Measurements from ENCODE around the gene CNBD2.
"Not testable (repeated sequence)": the region's sequence is repeated elsewhere in the genome, so short reads cannot be mapped to it uniquely, and the experiment has no call there.

CNBD2 gene

DNA sequence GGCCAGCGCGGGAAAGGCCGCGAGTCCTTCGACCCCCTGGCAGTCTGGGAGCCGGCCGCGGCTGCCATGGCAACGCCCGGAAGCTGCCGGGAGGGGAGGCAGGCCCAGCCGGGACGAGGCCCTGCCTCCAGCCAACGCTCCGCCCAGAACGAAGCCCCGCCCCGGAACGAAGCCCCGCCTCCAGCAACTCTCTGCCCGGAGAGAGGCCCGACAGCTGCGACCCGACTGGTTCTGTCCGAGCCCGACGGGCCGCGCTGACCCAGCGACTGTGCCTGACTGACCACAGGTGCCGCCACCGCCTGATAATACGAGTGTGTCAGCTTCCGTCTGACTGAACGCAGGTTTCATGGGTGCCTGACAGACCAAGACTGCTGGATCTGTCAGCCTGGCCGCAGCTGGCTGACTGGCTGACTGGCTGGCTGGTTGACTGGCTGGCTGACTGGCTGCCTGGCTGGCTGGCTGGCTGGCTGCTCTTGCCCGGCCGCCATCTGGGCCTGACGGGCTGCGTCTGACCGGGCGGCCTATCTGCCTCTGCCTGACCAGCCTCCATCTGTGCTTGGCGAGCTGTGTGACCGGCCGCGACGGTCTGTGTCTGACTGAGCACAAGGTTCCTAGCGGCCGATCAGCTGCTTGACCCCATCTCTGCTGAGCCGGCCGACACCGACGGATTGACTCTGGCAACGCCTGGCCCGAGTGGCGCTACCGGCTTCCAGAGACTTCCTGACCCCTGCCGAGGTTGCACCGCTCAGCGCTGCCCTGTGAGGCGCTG is 96.5 kb downstream of the CNBD2 start:
- DNase-seq: peak; percentile 80

DNA sequence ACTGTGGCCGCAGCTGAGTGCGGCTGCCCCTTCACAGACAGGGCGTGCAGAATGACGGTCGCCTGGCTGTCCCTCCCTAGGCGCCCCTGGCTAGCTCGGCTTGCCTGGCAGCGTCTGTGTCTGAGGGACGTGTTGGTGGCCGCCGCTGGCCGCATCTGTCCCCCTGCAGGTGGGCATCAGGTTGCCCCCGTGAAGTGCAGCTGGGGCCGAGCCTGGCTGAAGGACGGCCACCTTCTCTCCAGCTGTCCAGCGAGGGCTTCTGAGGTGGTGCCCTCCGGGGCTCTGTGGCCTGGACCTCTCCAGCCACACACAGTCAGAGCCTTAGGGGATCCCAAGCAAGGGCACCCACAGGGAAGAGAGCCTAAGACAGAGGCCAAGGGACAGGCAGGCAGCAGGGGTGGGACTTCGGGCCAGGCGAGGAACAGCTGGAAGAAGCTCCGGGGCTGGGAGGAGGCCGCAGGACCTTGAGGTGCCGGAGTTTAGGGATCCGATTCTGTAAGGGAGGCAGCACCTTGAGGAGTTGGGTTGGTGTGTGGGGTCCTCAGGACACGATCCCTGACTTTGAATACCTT is 97.1 kb downstream of the CNBD2 start:
- no peak for DNase-seq

DNA sequence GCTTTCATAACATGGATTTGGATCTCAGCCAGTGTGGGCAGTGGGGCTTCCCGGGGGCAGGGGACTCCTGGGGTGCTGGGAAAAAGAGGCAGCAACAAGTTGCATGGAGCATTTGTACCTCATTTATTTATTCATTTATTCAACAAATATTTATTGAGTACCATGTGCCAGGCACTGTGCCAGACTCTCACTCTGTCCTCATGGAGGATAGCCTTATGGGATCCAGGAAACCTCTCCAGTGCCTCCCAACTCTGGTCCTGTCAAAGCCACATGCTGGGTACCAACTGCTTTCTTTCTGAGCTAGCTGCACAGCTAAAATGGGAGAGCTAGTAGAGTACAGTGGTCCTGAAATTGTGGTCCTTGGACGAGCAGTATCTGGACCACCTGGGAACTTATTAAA is 98.4 kb downstream of the CNBD2 start:
- no peak for DNase-seq

DNA sequence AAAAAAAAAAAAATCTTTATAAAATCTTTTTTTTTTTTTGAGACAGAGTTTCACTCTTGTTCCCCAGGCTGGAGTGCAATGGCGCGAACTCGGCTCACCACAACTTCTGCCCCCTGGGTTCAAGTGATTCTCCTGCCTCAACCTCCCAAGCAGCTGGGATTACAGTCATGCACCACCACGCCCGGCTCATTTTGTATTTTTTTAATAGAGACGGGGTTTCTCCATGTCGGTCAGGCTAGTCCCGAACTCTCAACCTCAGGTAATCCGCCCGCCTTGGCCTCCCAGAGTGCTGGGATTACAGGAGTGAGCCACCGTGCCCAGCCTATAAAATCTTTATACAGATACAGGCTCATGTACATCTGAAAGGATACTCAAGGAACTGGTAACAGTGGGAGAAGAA is 100.1 kb downstream of the CNBD2 start:
- not testable (repeated sequence) for DNase-seq

DNA sequence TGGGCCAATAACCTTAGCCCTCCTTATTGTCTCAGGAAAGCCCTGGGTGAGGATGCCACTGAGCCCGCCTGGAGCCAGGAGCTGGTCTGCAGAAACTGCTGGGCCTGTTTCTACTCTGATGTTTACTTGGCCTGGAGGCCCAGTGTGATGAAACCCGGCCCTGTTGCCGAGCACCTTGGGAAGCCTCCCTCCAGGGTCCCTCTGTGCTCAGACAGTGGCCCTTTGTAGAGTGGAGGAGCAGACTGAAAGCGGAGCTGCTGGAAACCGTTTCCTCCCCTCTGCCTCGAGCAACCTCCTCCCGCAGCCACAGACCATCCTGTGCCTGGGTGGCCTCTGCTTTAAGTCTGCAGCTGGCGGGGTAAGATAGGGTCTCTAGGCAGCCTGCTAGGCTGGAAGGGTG is 102.1 kb downstream of the CNBD2 start:
- DNase-seq: no peak

DNA sequence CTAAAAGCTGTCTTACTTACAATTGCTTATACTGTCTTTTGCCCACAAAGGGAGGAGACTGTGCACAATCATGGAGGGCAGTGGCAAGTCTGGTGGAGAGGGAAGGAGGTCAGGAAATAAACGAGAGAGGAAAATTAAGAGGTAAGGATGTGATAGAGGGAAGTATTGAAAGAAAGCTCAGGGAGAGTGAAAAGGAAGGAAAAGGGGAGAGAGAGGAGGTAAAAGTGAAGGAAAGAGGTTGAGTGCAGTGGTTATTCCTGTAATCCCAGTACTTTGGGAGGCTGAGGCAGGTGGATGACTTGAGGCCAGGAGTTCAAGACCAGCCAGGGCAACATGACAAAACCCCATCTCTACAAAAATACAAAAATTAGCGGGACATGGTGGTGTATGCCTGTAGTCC is 103.5 kb downstream of the CNBD2 start:
- no peak for DNase-seq

DNA sequence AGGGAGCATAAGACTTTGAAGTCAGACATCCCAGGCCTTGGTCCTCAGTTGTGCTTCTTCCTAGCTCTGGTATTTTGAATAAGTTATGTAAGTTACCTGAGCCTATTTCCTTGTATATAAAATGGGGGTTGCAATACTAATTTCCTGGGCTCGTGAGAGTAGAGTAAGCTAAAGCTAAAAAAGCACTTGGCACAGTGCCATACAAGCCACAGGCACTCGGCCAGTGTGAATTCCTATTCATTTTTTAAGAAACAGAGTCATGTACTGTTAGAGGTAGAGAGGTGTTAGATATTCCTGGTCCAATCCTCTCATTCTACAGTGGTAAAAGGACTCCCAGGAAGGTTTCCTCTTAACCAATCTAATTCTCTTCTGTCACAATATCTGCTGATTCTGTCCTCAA is 106.6 kb downstream of the CNBD2 start:
- DNase-seq: no peak

DNA sequence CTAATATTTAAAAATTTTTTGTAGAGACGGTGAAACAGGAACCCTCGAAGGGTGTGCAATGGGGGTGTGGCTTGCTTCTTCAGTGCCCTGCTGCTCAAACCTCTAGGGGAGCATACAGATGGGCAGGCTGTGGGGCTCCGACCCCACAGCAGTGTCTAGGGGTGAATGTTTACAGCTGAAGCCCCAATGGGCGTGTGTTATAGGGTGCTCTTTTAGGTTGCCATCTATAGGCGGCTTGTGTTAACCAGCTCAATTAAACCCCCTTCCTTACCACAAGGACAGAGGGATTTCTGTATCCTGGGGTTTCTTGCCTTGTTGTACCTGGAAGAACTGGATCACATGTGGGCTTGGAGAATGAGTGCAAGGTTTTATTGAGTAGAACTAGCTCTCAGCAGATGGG is 109.4 kb downstream of the CNBD2 start:
- DNase-seq: not testable (repeated sequence)

DNA sequence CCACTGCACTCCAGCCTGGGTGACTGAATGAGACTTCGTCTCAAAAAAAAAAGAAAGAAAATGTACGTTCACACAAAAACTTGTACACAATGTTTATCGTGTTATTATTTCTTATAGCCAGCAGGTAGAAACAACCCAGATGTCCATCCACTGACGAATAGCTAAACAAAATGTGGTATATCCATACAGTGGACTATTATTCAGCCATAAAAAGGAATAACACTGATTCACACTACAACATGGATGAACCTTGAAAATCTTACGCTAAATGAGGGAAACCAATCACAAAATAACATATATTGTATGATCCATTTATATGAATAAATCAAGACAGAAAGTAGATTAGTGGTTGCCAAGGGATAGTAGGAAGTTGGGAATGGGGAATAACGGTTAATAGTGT is 111.1 kb downstream of the CNBD2 start:
- no peak for DNase-seq

DNA sequence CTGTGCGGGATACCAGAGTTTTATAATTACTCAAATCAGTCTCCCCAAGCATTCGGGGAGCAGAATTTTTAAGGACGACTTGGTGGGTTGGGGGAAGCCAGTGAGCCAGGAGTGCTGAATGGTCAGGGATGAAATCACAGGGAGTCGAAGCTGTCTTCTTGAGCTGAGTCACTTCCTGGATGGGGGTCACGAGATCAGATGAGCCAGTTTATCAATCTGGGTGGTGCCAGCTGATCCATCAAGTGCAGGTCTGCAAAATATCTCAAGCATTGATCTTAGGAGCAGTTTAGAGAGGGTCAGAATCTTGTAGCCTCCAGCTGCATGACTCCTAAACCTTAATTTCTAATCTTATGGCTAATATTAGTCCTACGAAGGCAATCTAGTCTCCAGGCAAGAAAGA is 111.6 kb downstream of the CNBD2 start:
- not testable (repeated sequence) for DNase-seq
